K562 (cell line): ENCODE data around the gene COL15A1. TPM values are rescaled to one million over a fixed set of nuclear protein-coding genes. Genes with fewer than 3 reads are reported as not detected.

ENCODE experiments used
- ATAC-seq: fragments of 200-7000 bp; cut with Tn5 transposase; 3 replicates; pipeline ENCODE4 v1.9.1; 2020; ENCODE audit warnings: moderate library complexity
- BruUV-seq: library from RNA; stranded (reverse); fragments of 400-500 nt; replicated peaks from 2 replicates; lab custom pipeline; 2021; lab: Mats Ljungman, UMichigan
- CTCF ChIA-PET: fragments of 300-600 bp; formaldehyde crosslinking; extraction: SDS; loops from one replicate; lab custom pipeline; 2021; ENCODE audit warnings: low intra/inter-chr PET ratio; lab: Yijun Ruan, JAX
- POLR2A ChIA-PET: fragments of 300-600, 350-650 bp; sonication (Branson Sonifier 250); formaldehyde crosslinking; extraction: SDS; loops from one replicate; lab custom pipeline; 2021; ENCODE audit warnings: antibody characterized with exemption, inconsistent platforms; lab: Yijun Ruan, JAX
- DNase-seq, 4 experiments: peaks; one replicate each; pipeline versions ENCODE4 v3.0.0 to v3.0.0-alpha.2; 2011 to 2018; ENCODE audit warnings: low spot score in 3 of 4, mixed read lengths in 3 of 4; ENCODE audit errors: extremely low read depth in 1 of 4
- FAIRE-seq: peaks from 2 replicates; lab custom pipeline; 2011; peaks lifted over from hg19 to GRCh38; lab: Jason Lieb, UNC
- H2AFZ ChIP-seq: 2 replicates; pipeline ENCODE4 v1.6.0; 2011; ENCODE audit warnings: low read depth, low read length, control low read depth, inconsistent platforms
- H3K27ac ChIP-seq: fragments of 200-600 bp; 3 replicates; pipeline ENCODE4 v1.8.0; 2011; ENCODE audit warnings: low read depth, mild to moderate bottlenecking, control low read depth, inconsistent platforms, low read length, moderate library complexity, mixed read lengths; ENCODE audit errors: extremely low read depth
- H3K27me3 ChIP-seq, 2 experiments: fragments of 300-600 bp in 1 of 2; 2 replicates in 1 of 2; 3 replicates in 1 of 2; pipeline versions ENCODE4 v1.6.0 to v1.8.0; 2011; ENCODE audit warnings: inconsistent platforms in 2 of 2, low read length in 2 of 2, mild to moderate bottlenecking in 1 of 2, mixed read lengths in 1 of 2, moderate library complexity in 1 of 2; ENCODE audit not compliant: control insufficient read depth in 2 of 2, insufficient read depth in 2 of 2
- H3K36me3 ChIP-seq: fragments of 300-600 bp; 3 replicates; pipeline ENCODE4 v1.8.0; 2011; ENCODE audit warnings: mild to moderate bottlenecking, low read length, inconsistent platforms; ENCODE audit not compliant: control insufficient read depth, insufficient read depth
- H3K4me1 ChIP-seq, 2 experiments: fragments of 200-600 bp in 1 of 2; replicated peaks in 1 of 2; 2 replicates in 1 of 2; 3 replicates in 1 of 2; pipeline versions ENCODE4 v1.5.1 to v1.8.0; 2011; ENCODE audit warnings: inconsistent platforms in 2 of 2, low read length in 2 of 2, mild to moderate bottlenecking in 1 of 2, mixed read lengths in 1 of 2, moderate library complexity in 1 of 2; ENCODE audit not compliant: control insufficient read depth in 2 of 2, insufficient read depth in 2 of 2
- H3K4me2 ChIP-seq: 2 replicates; pipeline ENCODE4 v1.6.1; 2011; ENCODE audit warnings: low read length, control low read depth, inconsistent platforms, mixed read lengths; ENCODE audit not compliant: insufficient read depth
- H3K4me3 ChIP-seq: fragments of 200-600 bp; sonication (generic), shearing (Covaris generic); 2 replicates; pipeline ENCODE4 v1.5.1; 2016; ENCODE audit warnings: control low read depth, inconsistent platforms
- H3K79me2 ChIP-seq: fragments of 200-600 bp; 3 replicates; pipeline ENCODE4 v1.8.0; 2011; ENCODE audit warnings: low read length, inconsistent platforms; ENCODE audit not compliant: control insufficient read depth, insufficient read depth
- H3K9ac ChIP-seq, 2 experiments: 2 replicates each; pipeline versions ENCODE4 v1.6.0 to v1.6.1; 2011; ENCODE audit warnings: low read depth in 2 of 2, low read length in 2 of 2, control low read depth in 1 of 2, inconsistent platforms in 1 of 2, mild to moderate bottlenecking in 1 of 2, mixed read lengths in 1 of 2; ENCODE audit not compliant: insufficient read depth in 1 of 2
- H3K9me1 ChIP-seq: one replicate; pipeline ENCODE4 v1.6.0; 2011; ENCODE audit warnings: inconsistent platforms, mild to moderate bottlenecking, low read length, moderate library complexity; ENCODE audit not compliant: control insufficient read depth, insufficient read depth
- H3K9me3 ChIP-seq: replicated peaks from 2 replicates; pipeline ENCODE4 v1.5.1; 2011; ENCODE audit warnings: low read depth, low read length, inconsistent platforms; ENCODE audit not compliant: control insufficient read depth, insufficient read depth
- H4K20me1 ChIP-seq: replicated peaks from 2 replicates; pipeline ENCODE4 v1.6.1; 2011; ENCODE audit warnings: low read length, inconsistent platforms, mixed read lengths; ENCODE audit not compliant: control insufficient read depth, insufficient read depth
- C11orf30 ChIP-seq: fragments of 450-650 bp; IDR thresholded peaks from 2 replicates; pipeline ENCODE4 v1.6.1; 2016; ENCODE audit warnings: low read depth, mild to moderate bottlenecking
- CBFA2T3 ChIP-seq: fragments of 450-650 bp; IDR thresholded peaks from 2 replicates; pipeline ENCODE4 v1.6.1; 2017
- CREB1 ChIP-seq, 2 experiments: sonication (generic) in 1 of 2; formaldehyde crosslinking in 1 of 2; IDR thresholded peaks; 2 replicates each; pipeline versions ENCODE4 v1.6.1 to v1.8.0; 2012 to 2022; ENCODE audit warnings: inconsistent platforms in 1 of 2, mild to moderate bottlenecking in 1 of 2, missing genetic modification reagents in 1 of 2, moderate library complexity in 1 of 2
- CXXC5 ChIP-seq: fragments of 250-450 bp; sonication (Bioruptor Pico); IDR thresholded peaks from 2 replicates; pipeline ENCODE4 v1.8.0; 2022; ENCODE audit warnings: inconsistent platforms, mild to moderate bottlenecking, moderate library complexity
- DPF2 ChIP-seq: fragments of 450-650 bp; IDR thresholded peaks from 2 replicates; pipeline ENCODE4 v1.6.1; 2016
- E2F4 ChIP-seq: sonication (generic); formaldehyde crosslinking; IDR thresholded peaks from 2 replicates; pipeline ENCODE4 v1.8.0; 2022; ENCODE audit warnings: mild to moderate bottlenecking, low read depth, missing genetic modification reagents
- EGR1 ChIP-seq: fragments of 450-650 bp; conservative IDR thresholded peaks from 2 replicates; pipeline ENCODE4 v1.6.1; 2017; ENCODE audit warnings: mild to moderate bottlenecking
- EP300 ChIP-seq: IDR thresholded peaks from 2 replicates; pipeline ENCODE4 v1.6.1; 2012; ENCODE audit warnings: low read length, improper control_type of control experiment
- FOXM1 ChIP-seq, 2 experiments: fragments of 450-650 bp in 1 of 2; sonication (generic) in 1 of 2; formaldehyde crosslinking in 1 of 2; IDR thresholded peaks; 2 replicates each; pipeline versions ENCODE4 v1.6.1 to v1.9.0; 2017 to 2022; ENCODE audit warnings: low read depth in 2 of 2, mild to moderate bottlenecking in 2 of 2, missing genetic modification reagents in 1 of 2, moderate library complexity in 1 of 2
- HMBOX1 ChIP-seq: sonication (generic); IDR thresholded peaks from 2 replicates; pipeline ENCODE4 v1.6.1; 2016
- HMGN3 ChIP-seq: IDR thresholded peaks from 2 replicates; pipeline ENCODE4 v1.6.1; 2011; ENCODE audit warnings: borderline replicate concordance, low read depth, mild to moderate bottlenecking, mixed read lengths, low read length; ENCODE audit not compliant: insufficient read length; ENCODE audit errors: extremely low read depth
- JUND ChIP-seq, 2 experiments: IDR thresholded peaks; 2 replicates in 1 of 2; 3 replicates in 1 of 2; pipeline ENCODE4 v1.6.1; 2011; ENCODE audit warnings: borderline replicate concordance in 2 of 2, low read depth in 2 of 2, low read length in 2 of 2, improper control_type of control experiment in 1 of 2, missing biosample characterization in 1 of 2, missing genetic modification characterization in 1 of 2, missing genetic modification reagents in 1 of 2
- NR2C1 ChIP-seq, 2 experiments: fragments of 450-650 bp; IDR thresholded peaks; 2 replicates each; pipeline ENCODE4 v1.6.1; 2017; ENCODE audit warnings: mild to moderate bottlenecking in 2 of 2, antibody characterized with exemption in 1 of 2, inconsistent platforms in 1 of 2, missing compliant biosample characterization in 1 of 2, missing genetic modification characterization in 1 of 2
- RAD51 ChIP-seq: fragments of 450-650 bp; IDR thresholded peaks from 2 replicates; pipeline ENCODE4 v1.7.1; 2016; ENCODE audit warnings: low read depth, mild to moderate bottlenecking, borderline replicate concordance
- TBL1XR1 ChIP-seq, 2 experiments: IDR thresholded peaks; 2 replicates each; pipeline ENCODE4 v1.6.1; 2012; ENCODE audit warnings: improper control_type of control experiment in 2 of 2, low read length in 2 of 2, mild to moderate bottlenecking in 1 of 2
- TEAD1 ChIP-seq, 2 experiments: fragments of 450-650 bp in 1 of 2; sonication (generic) in 1 of 2; formaldehyde crosslinking; IDR thresholded peaks; 2 replicates each; pipeline versions ENCODE4 v1.4.0 to v1.8.0; 2020 to 2022; ENCODE audit warnings: mild to moderate bottlenecking in 2 of 2, missing genetic modification reagents in 1 of 2
- ZNF395 ChIP-seq: fragments of 200-800 bp; sonication (Bioruptor generic); IDR thresholded peaks from 2 replicates; pipeline ENCODE4 v1.6.1; 2017; ENCODE audit warnings: missing genetic modification characterization, missing compliant biosample characterization
- ZNF766 ChIP-seq: fragments of 200-800 bp; sonication (Bioruptor generic); conservative IDR thresholded peaks from 2 replicates; pipeline ENCODE4 v1.6.1; 2016; ENCODE audit warnings: missing genetic modification characterization, missing compliant biosample characterization
- WGBS: fragments of 100-300 bp; shearing (Covaris generic); methylation state at CpG from one replicate; pipeline ENCODE4 v1.1.6; 2016; ENCODE audit warnings: low coverage, mixed read lengths; ENCODE audit not compliant: insufficient coverage; ENCODE audit errors: missing lambda C conversion rate; 5-methylcytosine and 5-hydroxymethylcytosine counted together
- in situ Hi-C: fragments of 300-500 bp; cut with MboI; formaldehyde crosslinking; loops from 4 replicates; pipeline ENCODE4 v1.15.0; 2018; ENCODE audit warnings: inconsistent platforms, mixed read lengths
- intact Hi-C: fragments of 100-400 bp; cut with micrococcal nuclease; formaldehyde crosslinking; loops from 2 replicates; pipeline ENCODE4 v1.14.2; 2022
- polyA plus RNA-seq, 8 experiments: library from polyadenylated mRNA; depleted of rRNA in 4 of 8; stranded (reverse) in 5 of 8; unstranded in 3 of 8; fragments of >200 nt; fragmentation: Nextera tagmentation in 2 of 8; fragmentation: Illumina TruSeq in 1 of 8; extraction: Ambion mirVana in 2 of 8; extraction: Trizol in 1 of 8; gene quantifications; 2 replicates each; pipeline versions ENCODE4 v1.2.1 to v1.2.3, GENCODE V29; 2011 to 2014; ENCODE audit warnings: inconsistent platforms in 1 of 8, missing spikeins in 1 of 8
- total RNA-seq, 7 experiments: library from RNA; depleted of rRNA in 6 of 7; stranded (reverse); fragments of >200 nt in 6 of 7; fragmentation: Illumina TruSeq in 2 of 7; extraction: Trizol in 2 of 7; gene quantifications; 2 replicates each; pipeline versions ENCODE4 v1.2.1 to v1.2.3, GENCODE V29; 2011 to 2021; ENCODE audit warnings: low replicate concordance in 1 of 7

Gene COL15A1
- total and polyA plus RNA-seq, 9 of the 15 experiments (the other 6 are each of a cell fraction or from before 2014, with no cell fraction given): 0.46 to 5.1 (median 2.6) TPM

GRCh38 chr9:98929895-98930341, 13.8 kb upstream of the COL15A1 start:
- Histone ChIP-seq H3K4me1 (peaks cover 43 to 53% of the 10 kb centered on the region in 2 experiments), H3K9ac (peak overlapping the region; percentile 39 to 66; a peak in 3 of 4 replicates), H3K79me2 (no peaks in the 10 kb centered on the region), H3K9me3 (no peaks in the 10 kb centered on the region), H3K36me3 (no peaks in the 10 kb centered on the region), H2AFZ (peak overlapping the region; percentile 75), H3K9me1 (no peaks in the 10 kb centered on the region), H3K27me3 (no peaks in the 10 kb centered on the region), H3K4me3 (no peak overlapping the region), H3K4me2 (peak overlapping the region; percentile 69), H4K20me1 (no peaks in the 10 kb centered on the region), H3K27ac (peak overlapping the region; percentile 47; the same call in 2 of the 3 replicates)
- WGBS: 10% methylated on average over 10 of the region's 10 CpGs
- BruUV-seq: no TSS peak
- peak; percentile 91 for FAIRE-seq
- ChIA-PET CTCF (no interaction called here), POLR2A (interaction anchor here (0.6 to 2.3 kb wide), 4 partner anchors 11 to 177 kb away, joined by 3 to 12 read pairs (median 4); no protein-coding TSS in a partner anchor)
- DNase-seq: peak; percentile 36 to 85 (median 58)
- intact Hi-C loops (no loop called here), in situ Hi-C loops (no loop called here)
- peak; percentile 41 for ATAC-seq
- TF ChIP-seq C11orf30: peak; percentile 87
- TF ChIP-seq CREB1 (IDR thresholded peaks at IDR 0.05): 0 out of 2 replicates have a peak, but pooled peaks have one; percentile 46
- no peak for TF ChIP-seq CREB1 (CRISPR knock-in tag; IDR thresholded peaks at IDR 0.05)
- TF ChIP-seq CXXC5 (CRISPR knock-in tag): peak; percentile 56
- no peak for TF ChIP-seq TEAD1 (CRISPR knock-in tag; IDR thresholded peaks at IDR 0.05)
- TF ChIP-seq EGR1: peak; percentile 19; the same call in 1 of the 2 replicates
- TF ChIP-seq DPF2: peak; percentile 55; the same call in 1 of the 2 replicates
- peak; percentile 72 for TF ChIP-seq CBFA2T3
- TF ChIP-seq NR2C1 (IDR thresholded peaks at IDR 0.05): 0 out of 2 replicates have a peak, but pooled peaks have one; percentile 31
- TF ChIP-seq NR2C1 (tag; IDR thresholded peaks at IDR 0.05): no peak
- TF ChIP-seq RAD51: peak; percentile 41; the same call in 1 of the 2 replicates
- TF ChIP-seq ZNF766 (CRISPR knock-in tag): 0 out of 2 replicates have a peak, but pooled peaks have one; percentile 27
- TF ChIP-seq EP300: peak; percentile 31; the same call in 1 of the 2 replicates
- peak in 1 of 2 experiments; percentile 24; a peak in 1 of 4 replicates for TF ChIP-seq TBL1XR1 (IDR thresholded peaks at IDR 0.05; ENCODE audit: low read length in 2 of 2)
- TF ChIP-seq JUND (IDR thresholded peaks at IDR 0.05; ENCODE audit: borderline replicate concordance, low read depth, low read length): no peak
- peak; percentile 59; the same call in 1 of the 3 replicates for TF ChIP-seq JUND (tag; IDR thresholded peaks at IDR 0.05; ENCODE audit: borderline replicate concordance, low read depth, low read length)
- TF ChIP-seq HMBOX1: peak; percentile 52; the same call in 1 of the 2 replicates
- TF ChIP-seq E2F4 (CRISPR knock-in tag): no peak
- no peak for TF ChIP-seq HMGN3
- no peak for TF ChIP-seq FOXM1 (IDR thresholded peaks at IDR 0.05; ENCODE audit: low read depth)
- TF ChIP-seq FOXM1 (CRISPR knock-in tag; IDR thresholded peaks at IDR 0.05; ENCODE audit: low read depth): no peak
- 0 out of 2 replicates have a peak, but pooled peaks have one; percentile 39 for TF ChIP-seq ZNF395 (CRISPR knock-in tag)
